C4-2B (cell line): ENCODE data around the gene TRERF1.

Experiments
- H3K27ac ChIP-seq: fragments of 450-650 bp; 2 replicates; pipeline ENCODE4 v1.5.1; 2017
- CTCF ChIP-seq: fragments of 450-650 bp; conservative IDR thresholded peaks from 2 replicates; pipeline ENCODE4 v1.5.1; 2017; ENCODE audit warnings: mild to moderate bottlenecking
- ZFX ChIP-seq: fragments of 450-650 bp; IDR thresholded peaks from 2 replicates; pipeline ENCODE4 v1.6.1; 2017

TRERF1 gene

GRCh38 chr6:42321976-42322375 lies 129.8 kb downstream of the TRERF1 start:
- TF ChIP-seq ZFX (no peak), CTCF (no peak)
- no peak overlapping the region for H3K27ac ChIP-seq

GRCh38 chr6:42320762-42321161 lies 131.0 kb downstream of the TRERF1 start:
- H3K27ac ChIP-seq, result no peak overlapping the region
- no peak for TF ChIP-seq ZFX
- TF ChIP-seq CTCF, result no peak

DNA sequence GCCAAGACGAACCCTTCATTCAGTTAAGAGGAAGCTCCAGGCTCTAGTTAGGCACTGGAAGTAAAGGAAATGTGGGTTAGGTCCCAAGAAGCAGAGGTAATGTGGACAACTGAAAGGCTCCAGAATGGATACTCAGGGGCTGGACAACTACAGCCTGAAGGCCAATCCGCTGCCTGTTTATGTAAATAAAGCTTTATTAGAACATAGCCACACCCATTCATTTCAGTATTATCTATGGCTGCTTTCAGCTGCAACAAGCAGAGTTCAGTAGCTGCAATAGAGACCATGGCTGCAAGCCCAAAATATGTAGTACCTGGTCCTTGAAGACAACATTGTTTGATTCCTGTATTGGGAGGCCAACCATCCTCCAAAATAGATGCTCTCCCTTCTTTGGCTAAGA lies 133.2 kb downstream of the TRERF1 start:
- TF ChIP-seq CTCF (no peak), ZFX (no peak)
- H3K27ac ChIP-seq, result no peak overlapping the region

DNA sequence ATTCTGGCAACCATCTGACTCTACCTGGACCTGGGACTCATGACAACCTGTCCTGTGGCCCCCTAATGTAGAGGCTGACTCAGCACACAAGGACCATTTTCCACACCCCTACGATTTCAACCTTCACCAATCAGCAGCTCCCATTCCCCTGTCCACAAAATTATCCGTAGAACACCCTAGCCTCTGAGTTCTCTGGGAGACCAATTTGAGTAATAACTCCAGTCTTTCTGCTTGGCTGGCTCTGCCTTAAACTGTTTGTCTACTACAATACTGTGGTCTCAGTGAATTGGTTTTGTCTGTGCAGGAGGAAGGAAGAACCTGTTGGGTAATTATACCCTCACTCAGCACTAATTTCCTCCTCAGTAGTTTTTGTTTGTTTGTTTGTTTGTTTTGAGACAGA lies 134.7 kb downstream of the TRERF1 start:
- no peak overlapping the region for H3K27ac ChIP-seq
- TF ChIP-seq ZFX (no peak), CTCF (no peak)

- TF ChIP-seq CTCF, result no peak
- TF ChIP-seq ZFX, result no peak
These were observed 135.4 kb downstream of the TRERF1 start for GRCh38 chr6:42315991-42316970.

GRCh38 chr6:42315259-42315990 lies 136.3 kb downstream of the TRERF1 start:
- TF ChIP-seq ZFX (no peak), CTCF (no peak)
- H3K27ac ChIP-seq, result no peak overlapping the region

More at GRCh38 chr6:42315991-42316970, 135.4 kb downstream of the TRERF1 start:
- no peak overlapping the region for H3K27ac ChIP-seq
